Uterus (tissue), 2 donors: ENCODE data around the gene SCN8A.

ENCODE experiments used
- POLR2A ChIP-seq, 2 donors: fragments of 450-650 bp; IDR thresholded peaks; one replicate each; pipeline ENCODE4 v1.6.1; 2016; ENCODE audit warnings: antibody characterized with exemption in 2 of 2, mild to moderate bottlenecking in 1 of 2, moderate library complexity in 1 of 2
- TF ChIP-seq, protein P1 (sequence below), 4 experiments: fragments of 200-600 bp in 2 of 4; fragments of 450-650 bp in 2 of 4; sonication (generic) in 2 of 4; IDR thresholded peaks; one replicate each; pipeline ENCODE4 v1.5.1; 2016 to 2019; ENCODE audit warnings: antibody characterized with exemption in 4 of 4, mild to moderate bottlenecking in 2 of 4, moderate library complexity in 1 of 4

DNA sequence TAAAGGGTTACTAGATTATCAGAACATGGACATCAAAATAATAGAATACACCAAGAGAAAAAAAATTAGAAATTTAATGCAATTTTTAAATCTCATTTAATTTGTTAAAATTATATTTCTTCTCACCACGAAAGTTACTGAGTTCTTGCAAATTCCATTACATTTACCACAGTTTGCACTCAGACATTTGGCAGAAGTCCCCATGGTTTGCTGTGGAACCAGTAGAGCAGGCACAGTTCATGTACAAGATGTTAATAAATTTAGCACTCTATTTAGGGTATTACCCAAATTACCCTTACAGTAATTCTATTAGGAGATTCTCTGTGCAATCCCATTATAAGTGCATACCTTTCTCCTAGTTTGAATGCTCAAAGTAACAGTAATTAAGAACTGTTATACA lies 9.7 kb downstream of the SCN8A start:
- TF ChIP-seq, protein P1, sequence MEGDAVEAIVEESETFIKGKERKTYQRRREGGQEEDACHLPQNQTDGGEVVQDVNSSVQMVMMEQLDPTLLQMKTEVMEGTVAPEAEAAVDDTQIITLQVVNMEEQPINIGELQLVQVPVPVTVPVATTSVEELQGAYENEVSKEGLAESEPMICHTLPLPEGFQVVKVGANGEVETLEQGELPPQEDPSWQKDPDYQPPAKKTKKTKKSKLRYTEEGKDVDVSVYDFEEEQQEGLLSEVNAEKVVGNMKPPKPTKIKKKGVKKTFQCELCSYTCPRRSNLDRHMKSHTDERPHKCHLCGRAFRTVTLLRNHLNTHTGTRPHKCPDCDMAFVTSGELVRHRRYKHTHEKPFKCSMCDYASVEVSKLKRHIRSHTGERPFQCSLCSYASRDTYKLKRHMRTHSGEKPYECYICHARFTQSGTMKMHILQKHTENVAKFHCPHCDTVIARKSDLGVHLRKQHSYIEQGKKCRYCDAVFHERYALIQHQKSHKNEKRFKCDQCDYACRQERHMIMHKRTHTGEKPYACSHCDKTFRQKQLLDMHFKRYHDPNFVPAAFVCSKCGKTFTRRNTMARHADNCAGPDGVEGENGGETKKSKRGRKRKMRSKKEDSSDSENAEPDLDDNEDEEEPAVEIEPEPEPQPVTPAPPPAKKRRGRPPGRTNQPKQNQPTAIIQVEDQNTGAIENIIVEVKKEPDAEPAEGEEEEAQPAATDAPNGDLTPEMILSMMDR (IDR thresholded peaks at IDR 0.05) = no peak
- TF ChIP-seq POLR2A (IDR thresholded peaks at IDR 0.05) = no peak
